ENCODE data around the gene LAMB2. TPM values are rescaled to one million over a fixed set of nuclear protein-coding genes. Genes with fewer than 3 reads are reported as not detected.

LAMB2 gene
- total RNA-seq, 1 experiment from 2014 or later: 121 TPM

DNA sequence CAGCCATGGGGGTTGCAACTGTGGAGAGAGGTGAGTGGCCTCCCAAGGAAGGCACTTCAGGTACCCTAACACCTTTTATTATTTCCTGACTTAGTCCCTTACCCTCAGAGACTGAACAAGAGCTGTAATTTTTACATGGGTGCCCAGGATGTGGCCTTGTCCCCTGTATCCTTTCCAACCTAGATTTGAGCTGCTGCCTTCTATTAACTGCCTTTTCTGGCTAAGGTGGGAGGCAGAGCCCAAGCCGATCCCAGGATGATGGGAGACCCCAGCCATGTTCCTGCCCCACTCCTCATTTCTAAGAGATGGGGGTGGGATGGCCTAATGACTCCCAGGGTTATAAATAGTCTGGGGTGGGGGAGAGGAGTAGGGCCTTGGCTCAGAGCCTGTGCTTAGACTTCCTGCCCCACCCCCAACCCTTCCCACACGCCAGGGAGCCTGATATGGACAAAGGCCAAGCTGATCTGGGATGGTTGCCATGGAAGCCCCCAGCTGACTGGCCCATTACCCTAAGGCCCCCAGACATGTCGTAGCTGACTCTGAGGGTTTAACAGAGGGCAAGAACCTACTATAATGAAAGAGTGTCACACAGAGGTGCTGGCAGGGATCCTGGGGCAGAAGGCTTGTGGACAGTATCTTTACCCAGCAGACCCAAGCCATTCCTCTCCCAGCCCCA lies 40.4 kb upstream of the LAMB2 start:
- peak overlapping the region; percentile 76 to 88 (median 83); a peak in 6 of 7 replicates for H3K27ac Mint-ChIP-seq
- Histone ChIP-seq H2BK5ac (ENCODE audit: insufficient read length, low read length) (no peak overlapping the region), H4K20me1 (ENCODE audit: control insufficient read depth, insufficient read depth, insufficient read length) (no peaks in the 10 kb centered on the region), H2AFZ (ENCODE audit: low read length) (no peak overlapping the region), H3K27me3 (ENCODE audit: insufficient read depth, low read length) (no peaks in the 10 kb centered on the region), H3K14ac (ENCODE audit: insufficient read depth, low read length) (no peak overlapping the region), H2BK12ac (ENCODE audit: insufficient read length, low read depth, low read length) (no peak overlapping the region), H3K23ac (ENCODE audit: insufficient read length, low read depth, low read length) (no peak overlapping the region), H3K9me3 (ENCODE audit: control insufficient read depth, low read depth, low read length) (no peaks in the 10 kb centered on the region), H2BK20ac (ENCODE audit: low read depth, low read length, poor library complexity, severe bottlenecking) (no peak overlapping the region), H4K8ac (replicated peaks; ENCODE audit: insufficient read length, low read depth, low read length) (no peak overlapping the region), H3K9ac (ENCODE audit: extremely low read depth, insufficient read length, low read length) (no peak overlapping the region), H2BK15ac (ENCODE audit: low read depth, low read length) (no peak overlapping the region), H4K91ac (ENCODE audit: insufficient read length, low read depth, low read length) (no peak overlapping the region), H3K18ac (ENCODE audit: insufficient read length, low read depth, low read length) (no peak overlapping the region), H2AK5ac (ENCODE audit: insufficient read length, low read length) (no peak overlapping the region), H3K4me2 (ENCODE audit: insufficient read depth, insufficient read length, low read length) (no peak overlapping the region), H3K27ac (ENCODE audit: insufficient read length, low read depth, low read length) (no peak overlapping the region), H3K4me1 (ENCODE audit: insufficient read depth, low read length) (peaks cover 6% of the 10 kb centered on the region; the same call in 1 of the 2 replicates), H3K79me1 (ENCODE audit: insufficient read depth, low read depth, low read length, poor library complexity, severe bottlenecking) (no peaks in the 10 kb centered on the region), H3K23me2 (ENCODE audit: insufficient read length, low read depth, low read length, poor library complexity, severe bottlenecking) (peaks cover 8% of the 10 kb centered on the region), H3K79me2 (ENCODE audit: insufficient read depth, low read length) (no peaks in the 10 kb centered on the region), H4K5ac (ENCODE audit: insufficient read length, low read depth, low read length) (no peak overlapping the region), H3K56ac (ENCODE audit: insufficient read length, low read depth, low read length) (no peak overlapping the region), H3K4ac (ENCODE audit: low read depth, low read length) (no peak overlapping the region), H2BK120ac (ENCODE audit: low read depth, low read length, poor library complexity, severe bottlenecking) (no peak overlapping the region), H3T11ph (ENCODE audit: low read length) (no peak overlapping the region)
- TF ChIP-seq, protein P1, sequence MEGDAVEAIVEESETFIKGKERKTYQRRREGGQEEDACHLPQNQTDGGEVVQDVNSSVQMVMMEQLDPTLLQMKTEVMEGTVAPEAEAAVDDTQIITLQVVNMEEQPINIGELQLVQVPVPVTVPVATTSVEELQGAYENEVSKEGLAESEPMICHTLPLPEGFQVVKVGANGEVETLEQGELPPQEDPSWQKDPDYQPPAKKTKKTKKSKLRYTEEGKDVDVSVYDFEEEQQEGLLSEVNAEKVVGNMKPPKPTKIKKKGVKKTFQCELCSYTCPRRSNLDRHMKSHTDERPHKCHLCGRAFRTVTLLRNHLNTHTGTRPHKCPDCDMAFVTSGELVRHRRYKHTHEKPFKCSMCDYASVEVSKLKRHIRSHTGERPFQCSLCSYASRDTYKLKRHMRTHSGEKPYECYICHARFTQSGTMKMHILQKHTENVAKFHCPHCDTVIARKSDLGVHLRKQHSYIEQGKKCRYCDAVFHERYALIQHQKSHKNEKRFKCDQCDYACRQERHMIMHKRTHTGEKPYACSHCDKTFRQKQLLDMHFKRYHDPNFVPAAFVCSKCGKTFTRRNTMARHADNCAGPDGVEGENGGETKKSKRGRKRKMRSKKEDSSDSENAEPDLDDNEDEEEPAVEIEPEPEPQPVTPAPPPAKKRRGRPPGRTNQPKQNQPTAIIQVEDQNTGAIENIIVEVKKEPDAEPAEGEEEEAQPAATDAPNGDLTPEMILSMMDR (conservative IDR thresholded peaks at IDR 0.05): no peak
- WGBS (ENCODE audit: extremely low coverage, insufficient read length, low lambda C conversion rate): no CpG with 5 or more reads among the region's 3 CpGs
- H3K4me3 Mint-ChIP-seq: peak overlapping the region; percentile 12 to 68
- DNase-seq: peak; percentile 55
- no peaks in the 10 kb centered on the region; a peak in 1 of 5 replicates for H3K9me3 Mint-ChIP-seq
- peaks cover 15% of the 10 kb centered on the region for H3K27me3 Mint-ChIP-seq (ENCODE audit: low read depth)
- peaks cover 20 to 28% of the 10 kb centered on the region in 2 experiments for H3K4me1 Mint-ChIP-seq
- peaks cover 0 to 6% (median 3%) of the 10 kb centered on the region in 3 experiments; a peak in 4 of 7 replicates for H3K36me3 Mint-ChIP-seq (ENCODE audit: insufficient read depth in 1 of 3, low read depth in 3 of 3)
